22Rv1 (cell line): ENCODE results near the gene ZSWIM9.

Source experiments
- ZFX ChIP-seq: fragments of 450-650 bp; IDR thresholded peaks from 2 replicates; pipeline ENCODE4 v1.6.1; 2017; ENCODE audit warnings: antibody characterized with exemption, borderline replicate concordance
- TF ChIP-seq, protein P1 (sequence below): fragments of 450-650 bp; IDR thresholded peaks from 2 replicates; pipeline ENCODE4 v1.5.1; 2017; ENCODE audit warnings: mild to moderate bottlenecking

DNA sequence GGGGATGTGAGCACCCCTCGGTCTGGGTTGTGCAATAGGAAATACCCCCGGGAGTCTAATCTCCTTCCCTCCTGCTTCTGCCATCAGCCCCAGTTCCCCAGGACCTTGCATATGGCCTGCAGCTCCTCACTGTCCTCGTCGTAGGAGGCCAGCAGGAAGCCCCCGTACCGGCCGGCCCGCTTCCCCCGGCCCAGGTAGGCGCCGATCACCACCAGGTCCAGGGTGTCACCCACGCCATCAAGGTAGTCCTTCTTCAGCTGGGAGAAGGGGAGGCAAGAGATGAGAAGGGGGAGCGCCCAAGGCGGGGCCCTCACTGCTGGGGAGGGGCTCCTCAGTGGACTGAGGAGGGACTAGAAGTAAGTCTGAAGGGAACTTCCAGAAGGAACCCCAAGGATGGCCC lies 49.4 kb upstream of the ZSWIM9 start:
- TF ChIP-seq, protein P1, sequence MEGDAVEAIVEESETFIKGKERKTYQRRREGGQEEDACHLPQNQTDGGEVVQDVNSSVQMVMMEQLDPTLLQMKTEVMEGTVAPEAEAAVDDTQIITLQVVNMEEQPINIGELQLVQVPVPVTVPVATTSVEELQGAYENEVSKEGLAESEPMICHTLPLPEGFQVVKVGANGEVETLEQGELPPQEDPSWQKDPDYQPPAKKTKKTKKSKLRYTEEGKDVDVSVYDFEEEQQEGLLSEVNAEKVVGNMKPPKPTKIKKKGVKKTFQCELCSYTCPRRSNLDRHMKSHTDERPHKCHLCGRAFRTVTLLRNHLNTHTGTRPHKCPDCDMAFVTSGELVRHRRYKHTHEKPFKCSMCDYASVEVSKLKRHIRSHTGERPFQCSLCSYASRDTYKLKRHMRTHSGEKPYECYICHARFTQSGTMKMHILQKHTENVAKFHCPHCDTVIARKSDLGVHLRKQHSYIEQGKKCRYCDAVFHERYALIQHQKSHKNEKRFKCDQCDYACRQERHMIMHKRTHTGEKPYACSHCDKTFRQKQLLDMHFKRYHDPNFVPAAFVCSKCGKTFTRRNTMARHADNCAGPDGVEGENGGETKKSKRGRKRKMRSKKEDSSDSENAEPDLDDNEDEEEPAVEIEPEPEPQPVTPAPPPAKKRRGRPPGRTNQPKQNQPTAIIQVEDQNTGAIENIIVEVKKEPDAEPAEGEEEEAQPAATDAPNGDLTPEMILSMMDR = no peak
- TF ChIP-seq ZFX = no peak
